NK-92 treated with Interleukin-12 subunit alpha and Interleukin-12 subunit beta, amount 100 ng/mL, for 24 hours (cell line): ENCODE data around the gene CCDC68.

Experiments used
- DNase-seq: peaks from one replicate; lab custom pipeline; 2025; lab: John Stamatoyannopoulos, UW

Gene CCDC68

DNA sequence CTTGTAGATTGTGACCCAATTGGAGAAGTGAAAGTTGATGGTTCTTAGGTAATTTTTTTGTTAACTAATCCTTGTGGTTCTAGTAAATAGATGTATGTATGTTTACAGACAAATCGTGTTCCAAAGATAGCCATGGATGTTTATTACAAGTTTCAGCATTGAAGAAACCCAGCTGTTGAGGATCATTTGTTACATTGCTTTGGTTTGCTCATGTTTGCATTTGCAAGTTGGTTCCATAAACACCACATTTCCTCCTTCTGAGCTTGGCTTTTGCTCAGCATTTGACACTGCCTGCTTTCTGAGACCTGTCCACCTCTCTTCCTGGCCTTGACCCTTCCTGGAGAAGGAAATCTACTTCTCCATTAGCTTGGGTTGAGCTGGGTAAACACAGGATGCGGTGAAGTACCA lies 1.8 kb upstream of the CCDC68 start:
- no peak for DNase-seq

- DNase-seq, result no peak
Observed at GRCh38 chr18:54960197-54960596, 936 bp upstream of the CCDC68 start.

DNA sequence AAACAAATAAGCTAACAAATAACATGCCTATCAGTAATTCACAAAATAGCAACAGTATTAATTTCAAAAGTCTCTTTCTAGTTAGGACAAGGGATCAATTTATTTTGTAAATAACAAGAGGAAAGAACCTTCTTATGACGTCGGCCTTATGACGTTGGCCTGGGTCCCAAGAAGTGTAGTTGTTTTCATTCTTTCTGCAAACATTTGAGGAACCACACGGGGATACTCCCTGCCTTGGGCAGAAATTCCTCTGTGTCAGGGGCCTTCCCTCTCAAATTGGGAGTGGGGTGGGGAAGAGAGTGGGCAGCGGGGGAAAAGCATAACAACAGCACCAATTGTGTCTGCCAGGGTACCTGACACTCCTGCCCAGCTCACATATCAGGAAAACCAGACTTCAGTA lies 1.3 kb downstream of the CCDC68 start:
- DNase-seq, result no peak

DNA sequence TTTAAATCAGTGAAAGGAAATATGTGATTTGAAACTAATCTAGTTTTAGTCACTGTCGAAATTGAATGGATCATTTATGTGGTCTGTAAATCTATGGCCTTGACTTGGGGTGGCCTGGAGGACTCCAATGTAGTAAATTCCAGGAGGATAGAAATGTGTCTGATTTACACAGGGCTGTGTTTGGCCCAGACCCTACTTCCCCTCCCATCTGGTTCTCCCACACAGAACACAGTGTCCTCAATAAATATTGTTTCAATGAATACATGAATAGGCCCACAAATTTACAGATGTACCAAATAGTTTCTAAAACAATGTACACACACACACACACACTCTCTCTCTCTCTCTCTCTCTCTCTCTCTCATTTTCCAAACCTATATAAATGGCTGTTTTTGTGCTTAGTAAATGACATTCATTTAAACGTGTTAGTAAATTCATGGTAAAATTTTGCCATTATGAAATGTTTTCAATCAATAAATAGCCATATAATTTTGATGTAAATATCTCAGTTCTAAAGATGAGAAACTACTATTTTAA lies 1.9 kb downstream of the CCDC68 start:
- DNase-seq, result no peak

DNA sequence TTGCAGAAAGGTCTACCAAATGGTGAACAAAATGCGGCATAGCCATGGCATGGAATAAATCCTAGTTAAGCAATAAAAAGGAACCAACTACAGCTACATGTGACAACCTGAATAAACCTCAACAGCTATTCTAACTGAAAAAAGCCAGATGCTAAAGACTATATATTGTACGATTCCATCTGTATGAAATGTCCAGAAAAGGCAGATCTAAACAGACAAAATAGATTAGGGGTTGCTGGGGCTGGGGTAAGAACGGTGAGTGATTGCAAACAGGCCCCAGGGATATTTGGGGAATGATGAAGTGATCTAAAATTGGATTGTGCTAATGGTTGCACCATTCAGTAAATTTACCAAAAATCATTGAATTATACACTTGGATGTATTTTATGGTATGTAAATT lies 2.8 kb downstream of the CCDC68 start:
- DNase-seq, result no peak

GRCh38 chr18:54952026-54952425 lies 7.2 kb downstream of the CCDC68 start:
- DNase-seq, result no peak

DNA sequence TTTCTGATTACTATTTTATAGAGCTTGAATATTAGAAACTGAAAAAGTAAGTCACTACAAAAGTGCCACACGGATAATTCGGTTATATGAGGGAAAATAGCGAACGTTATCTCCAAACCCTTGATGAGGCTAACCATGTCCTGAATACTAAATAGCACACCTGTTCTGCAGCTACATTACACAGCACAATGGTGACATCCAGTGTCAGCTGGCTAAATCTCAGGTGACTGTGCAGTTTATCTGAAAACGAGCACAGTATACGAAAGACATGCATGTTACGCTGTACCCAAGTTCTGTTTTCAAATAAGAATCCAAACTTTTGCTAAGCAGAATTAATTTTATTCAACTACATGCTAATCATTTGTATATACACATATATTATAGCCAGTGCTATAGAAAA lies 9.0 kb downstream of the CCDC68 start:
- no peak for DNase-seq

GRCh38 chr18:54949588-54949987 lies 9.7 kb downstream of the CCDC68 start:
- DNase-seq, result no peak

- DNase-seq, result no peak
Observed at GRCh38 chr18:54948350-54948837, 10.9 kb downstream of the CCDC68 start.

DNA sequence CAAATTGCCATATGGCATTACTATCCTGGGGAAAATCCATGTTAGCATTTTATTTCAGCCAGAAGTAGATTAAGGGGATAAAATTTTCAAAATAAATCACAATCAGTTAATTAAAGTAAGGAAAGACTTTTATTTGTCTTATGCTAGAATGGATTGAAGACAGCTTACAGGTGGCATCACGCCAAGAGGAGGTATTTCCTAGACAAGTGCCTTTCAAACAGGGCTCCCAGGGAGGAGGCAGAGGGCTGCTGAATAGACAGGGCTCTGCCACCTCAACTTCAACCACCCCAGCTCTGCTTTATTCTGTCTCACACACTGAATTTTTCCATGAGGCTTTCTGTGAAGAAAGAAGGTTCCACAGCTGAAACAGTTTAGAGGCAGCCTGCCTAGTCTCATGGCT lies 12.2 kb downstream of the CCDC68 start:
- no peak for DNase-seq

- DNase-seq, result no peak
Observed at GRCh38 chr18:54946149-54946581, 13.1 kb downstream of the CCDC68 start.

DNA sequence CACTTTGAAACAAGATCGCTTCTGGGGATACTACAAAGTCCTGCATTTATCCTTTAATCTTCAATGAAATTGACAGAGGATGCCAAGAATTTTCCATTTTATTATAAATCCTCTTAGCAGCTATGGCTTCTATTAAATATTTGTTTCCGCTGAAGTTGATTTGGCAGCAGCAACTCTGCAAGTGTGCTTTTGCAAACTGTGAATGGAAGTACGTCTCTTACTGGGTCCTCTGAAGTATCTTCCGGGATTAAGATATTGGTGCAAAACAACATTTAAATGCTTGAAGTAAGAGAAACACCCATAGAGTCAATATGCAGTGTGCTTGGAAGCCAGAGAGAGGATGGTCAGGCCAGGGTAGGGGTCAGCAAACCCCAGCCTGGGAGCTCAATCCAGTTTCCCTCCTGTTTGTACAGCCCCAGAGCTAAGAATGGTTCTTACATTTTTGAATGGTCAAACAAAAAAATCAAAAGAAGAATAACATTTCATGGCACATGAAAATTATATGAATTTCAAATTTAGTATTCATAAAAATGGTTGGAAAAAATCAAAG lies 13.6 kb downstream of the CCDC68 start:
- DNase-seq, result no peak

DNA sequence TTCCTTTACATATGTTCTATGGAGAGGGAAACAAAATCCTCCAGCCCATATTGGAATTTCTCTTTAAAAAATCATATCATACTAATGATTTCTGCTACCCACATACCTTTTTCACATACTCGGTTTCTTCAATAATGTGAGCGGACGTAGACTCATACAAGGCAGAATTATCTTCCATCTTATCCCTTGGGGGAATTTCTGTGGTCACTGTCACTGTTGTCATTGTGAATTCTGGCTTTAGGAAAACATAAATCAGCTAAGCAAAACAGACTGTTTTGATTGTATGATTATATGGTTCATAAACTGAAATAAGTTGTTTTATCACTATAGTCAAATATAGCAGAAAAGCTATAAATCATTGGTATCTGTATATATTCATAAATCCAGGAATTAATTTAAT lies 16.7 kb downstream of the CCDC68 start:
- no peak for DNase-seq

DNA sequence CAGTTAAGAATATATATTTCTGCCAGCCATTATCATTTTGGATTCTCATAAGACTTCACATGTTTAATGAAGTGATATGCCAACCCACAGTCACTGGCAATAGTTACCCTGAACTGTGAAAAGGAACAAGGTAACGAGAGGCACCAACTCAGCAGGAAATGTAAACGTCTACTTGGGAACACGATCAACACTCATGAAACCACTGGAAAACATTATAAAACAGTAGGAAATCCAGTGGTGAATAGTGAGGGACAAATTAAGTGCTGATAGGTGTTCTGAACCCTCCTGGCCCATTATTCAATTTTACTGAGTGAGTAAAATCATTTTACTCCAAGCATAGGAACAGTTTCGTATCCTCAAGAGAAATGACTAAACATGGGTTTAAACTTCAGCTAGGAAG lies 17.1 kb downstream of the CCDC68 start:
- no peak for DNase-seq

- no peak for DNase-seq
Observed at GRCh38 chr18:54939361-54939917, 19.8 kb downstream of the CCDC68 start.

- DNase-seq, result no peak
Observed at GRCh38 chr18:54938506-54938905, 20.8 kb downstream of the CCDC68 start.

GRCh38 chr18:54932472-54932871 lies 26.8 kb downstream of the CCDC68 start:
- DNase-seq, result no peak

- no peak for DNase-seq
Observed at GRCh38 chr18:54931152-54931551, 28.1 kb downstream of the CCDC68 start.

GRCh38 chr18:54928236-54928635 lies 31.0 kb downstream of the CCDC68 start:
- DNase-seq, result no peak

- DNase-seq, result no peak
Observed at GRCh38 chr18:54926593-54927325, 32.5 kb downstream of the CCDC68 start.

DNA sequence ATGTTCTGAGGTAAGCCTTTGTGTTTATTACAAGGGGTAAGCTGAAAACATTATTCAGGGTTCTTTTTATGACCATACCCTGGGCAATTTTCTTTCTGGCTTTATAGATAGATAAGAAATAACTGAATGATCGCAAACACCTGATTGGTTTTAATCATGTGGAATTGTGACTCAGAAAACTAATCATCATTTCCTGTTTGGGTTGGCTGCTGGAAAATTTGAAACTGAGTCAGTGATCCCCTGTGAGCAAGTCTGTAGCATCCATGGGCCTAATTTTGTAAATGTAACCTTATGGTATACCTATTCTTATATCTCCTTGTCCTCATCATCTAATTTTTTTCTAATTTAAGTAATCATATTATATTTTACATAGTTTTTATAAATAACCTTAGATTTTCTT lies 34.3 kb downstream of the CCDC68 start:
- no peak for DNase-seq

GRCh38 chr18:54923339-54923956 lies 35.8 kb downstream of the CCDC68 start:
- no peak for DNase-seq

DNA sequence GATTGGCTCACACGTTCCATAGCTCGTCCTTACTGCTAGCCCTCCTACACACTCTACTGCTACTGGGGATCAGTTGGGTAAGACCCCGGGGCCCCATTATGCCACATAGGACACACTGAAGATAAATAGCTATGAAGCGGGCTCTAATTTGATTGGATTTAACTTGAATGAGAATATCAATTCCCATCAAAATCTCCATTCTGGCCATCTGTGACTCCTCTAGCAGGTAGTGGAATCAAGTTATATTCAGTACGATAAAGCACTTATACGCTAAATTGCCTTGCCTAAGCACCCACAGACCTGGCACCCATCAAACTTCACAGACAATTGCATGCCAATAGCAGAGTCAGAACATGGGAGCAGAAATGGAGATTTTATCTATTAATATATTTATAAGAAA lies 39.8 kb downstream of the CCDC68 start:
- DNase-seq, result no peak
